HG03558 (cell line): ENCODE measurements around the gene MAP2K6.

Source experiments
- ATAC-seq: cut with Tn5 transposase; IDR thresholded peaks from one replicate; pipeline ENCODE4 v1.9.1; 2021; ENCODE audit warnings: moderate number of reproducible peaks; ENCODE audit not compliant: unreplicated experiment; ENCODE audit errors: extremely low read depth

MAP2K6 gene

DNA sequence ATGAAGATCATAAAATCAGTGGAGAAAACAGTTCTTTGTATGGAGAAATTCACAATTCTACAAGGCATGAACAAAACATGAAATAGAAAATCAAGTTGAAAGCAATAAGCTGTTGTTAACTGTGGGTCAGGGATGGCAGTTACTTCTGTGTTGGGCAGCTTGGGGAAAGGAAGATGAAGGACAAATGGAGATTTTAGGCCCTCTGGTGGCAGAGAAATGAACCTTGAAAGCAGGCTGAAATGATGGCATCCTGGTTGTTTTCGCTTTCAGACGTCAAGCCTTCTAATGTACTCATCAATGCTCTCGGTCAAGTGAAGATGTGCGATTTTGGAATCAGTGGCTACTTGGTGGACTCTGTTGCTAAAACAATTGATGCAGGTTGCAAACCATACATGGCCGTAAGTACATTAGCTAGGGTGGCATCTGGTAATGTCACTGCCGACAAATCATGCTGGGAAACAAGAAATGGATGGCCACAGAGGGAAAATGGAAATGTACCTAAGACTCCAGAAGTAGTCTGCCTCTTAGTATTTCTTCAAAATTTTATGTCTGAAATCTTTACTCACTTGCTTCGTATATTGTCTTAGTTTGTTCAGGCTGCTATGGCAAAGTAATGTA, 108.9 kb downstream of the MAP2K6 start:
- ATAC-seq, result no peak

DNA sequence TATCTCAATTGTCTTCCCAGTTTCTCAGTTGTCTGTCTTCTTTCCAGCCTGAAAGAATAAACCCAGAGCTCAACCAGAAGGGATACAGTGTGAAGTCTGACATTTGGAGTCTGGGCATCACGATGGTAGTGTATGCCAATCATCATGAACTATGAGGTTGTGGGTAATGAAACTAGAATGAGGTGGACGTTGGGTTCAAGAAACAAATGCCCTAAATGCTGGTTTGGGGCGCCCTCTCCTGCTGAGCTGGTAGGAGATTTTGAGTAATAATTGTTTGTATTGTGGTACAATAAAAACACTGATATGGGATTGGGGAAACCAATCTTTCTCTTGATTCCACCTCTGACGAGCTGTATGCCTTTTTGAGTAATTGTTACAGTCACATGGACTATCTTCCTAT, 110.4 kb downstream of the MAP2K6 start:
- ATAC-seq, result no peak

GRCh38 chr17:69525920-69526841, 111.7 kb downstream of the MAP2K6 start:
- ATAC-seq, result no peak

DNA sequence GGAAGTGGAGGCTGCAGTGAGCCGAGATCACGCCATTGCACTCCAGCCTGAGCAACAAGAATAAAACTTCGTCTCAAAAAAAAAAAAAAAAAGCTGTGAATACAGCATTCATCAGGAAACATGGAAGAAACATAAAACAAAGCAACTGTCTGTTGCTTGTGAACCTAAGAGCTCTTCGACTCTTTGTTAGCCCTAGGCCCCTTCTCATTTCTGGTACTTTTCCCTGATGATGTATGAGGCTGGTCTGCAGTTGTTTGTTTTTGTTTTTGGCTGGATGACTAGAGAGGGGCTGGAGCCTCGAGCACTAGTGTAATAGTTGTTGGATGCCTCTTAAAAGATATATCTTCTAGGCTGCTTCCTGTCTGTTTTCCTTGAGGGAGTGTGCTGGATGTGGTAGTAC, 113.5 kb downstream of the MAP2K6 start:
- ATAC-seq, result no peak

DNA sequence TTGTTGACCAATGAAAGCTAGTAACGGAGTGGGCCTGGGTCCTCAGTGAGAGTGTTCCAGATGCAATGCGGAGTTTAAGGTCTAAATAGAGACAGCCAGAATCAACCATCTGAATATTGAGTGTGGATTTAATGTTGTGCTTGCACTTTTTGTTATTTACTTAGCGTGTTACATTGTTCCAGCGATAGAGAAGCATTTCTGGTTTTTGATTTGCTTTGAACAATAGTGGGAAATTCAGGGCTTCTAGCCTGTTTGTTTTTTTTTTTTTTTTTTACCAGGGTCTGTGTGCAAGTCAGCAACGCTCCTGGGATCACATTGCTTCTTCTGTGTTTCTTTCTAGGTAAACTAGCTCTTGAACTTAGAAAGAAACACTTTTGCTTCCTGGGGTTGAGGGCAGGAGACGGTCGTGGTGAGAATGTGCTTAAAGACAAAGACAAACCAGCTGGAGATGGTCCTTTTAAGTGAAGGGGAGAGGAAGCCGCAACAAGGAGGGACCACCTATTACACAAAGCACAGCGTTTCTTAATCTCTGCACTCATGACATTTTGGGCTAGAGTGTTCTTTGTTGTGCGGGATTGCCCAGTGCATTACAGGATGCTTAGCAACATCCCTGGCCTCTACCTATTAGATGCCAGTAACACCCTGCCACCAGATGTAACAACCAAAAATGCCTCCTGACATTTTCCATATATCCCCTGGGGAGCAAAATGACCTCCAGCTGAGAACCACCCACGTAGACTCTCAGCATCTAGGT, 119.2 kb downstream of the MAP2K6 start:
- ATAC-seq, result no peak

DNA sequence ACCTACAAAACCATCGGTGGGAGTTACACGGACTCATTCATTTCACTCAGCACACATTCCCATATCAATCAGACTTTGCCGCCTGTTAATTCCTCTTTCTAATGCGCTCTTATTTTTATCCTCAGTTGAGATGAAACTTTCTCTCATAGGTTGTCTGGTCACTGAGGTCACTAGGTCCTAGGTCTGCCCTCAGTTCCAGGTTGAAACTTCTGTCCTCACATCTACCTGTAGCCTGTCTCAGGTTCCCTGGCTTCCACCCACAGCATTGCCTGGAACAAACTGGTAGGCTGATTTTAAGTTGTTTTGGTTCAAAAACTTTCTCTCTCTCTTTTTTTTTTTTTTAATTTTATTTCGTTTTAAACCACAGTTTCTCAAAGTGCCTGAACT, 119.7 kb downstream of the MAP2K6 start:
- no peak for ATAC-seq

- no peak for ATAC-seq
Observed at GRCh38 chr17:69535016-69535570, 120.6 kb downstream of the MAP2K6 start.

DNA sequence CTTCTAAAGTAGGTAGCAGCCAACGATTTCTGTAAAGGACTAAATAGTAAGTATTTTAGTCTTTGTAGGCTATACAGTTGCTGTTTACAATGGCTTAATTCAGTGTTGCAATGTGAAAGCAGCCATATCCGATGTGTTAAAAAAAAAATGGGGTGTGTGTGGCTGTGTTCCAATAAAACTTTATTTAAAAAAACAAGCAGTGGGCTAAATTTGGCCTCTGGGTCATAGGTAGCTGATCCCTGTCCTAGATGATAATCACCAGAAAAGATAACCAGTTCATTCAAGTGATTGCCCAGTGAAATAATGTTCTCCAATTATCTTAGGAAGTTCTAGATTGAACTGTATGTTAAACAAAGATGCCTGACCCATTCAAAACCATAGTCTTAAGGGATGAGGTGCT, 124.3 kb downstream of the MAP2K6 start:
- ATAC-seq, result no peak

DNA sequence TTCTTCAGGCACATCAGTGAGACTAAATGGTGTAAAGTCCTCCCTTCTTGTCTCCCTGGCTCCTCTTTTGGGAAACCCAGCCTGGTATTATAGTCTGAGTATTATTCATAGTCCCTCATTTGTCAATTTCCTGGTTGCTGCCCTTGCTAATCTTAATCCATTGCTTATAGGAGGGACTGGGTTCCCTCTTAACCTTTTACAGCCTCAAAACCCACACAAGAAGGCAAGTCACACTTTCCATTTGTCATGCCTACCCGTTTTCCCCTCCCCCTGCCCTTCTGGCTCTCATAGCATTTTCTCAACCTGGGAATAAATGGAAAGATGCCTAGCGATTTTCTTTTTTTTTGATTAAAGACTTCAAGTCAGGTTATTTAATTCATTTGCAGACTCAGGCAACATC, 124.8 kb downstream of the MAP2K6 start:
- no peak for ATAC-seq

DNA sequence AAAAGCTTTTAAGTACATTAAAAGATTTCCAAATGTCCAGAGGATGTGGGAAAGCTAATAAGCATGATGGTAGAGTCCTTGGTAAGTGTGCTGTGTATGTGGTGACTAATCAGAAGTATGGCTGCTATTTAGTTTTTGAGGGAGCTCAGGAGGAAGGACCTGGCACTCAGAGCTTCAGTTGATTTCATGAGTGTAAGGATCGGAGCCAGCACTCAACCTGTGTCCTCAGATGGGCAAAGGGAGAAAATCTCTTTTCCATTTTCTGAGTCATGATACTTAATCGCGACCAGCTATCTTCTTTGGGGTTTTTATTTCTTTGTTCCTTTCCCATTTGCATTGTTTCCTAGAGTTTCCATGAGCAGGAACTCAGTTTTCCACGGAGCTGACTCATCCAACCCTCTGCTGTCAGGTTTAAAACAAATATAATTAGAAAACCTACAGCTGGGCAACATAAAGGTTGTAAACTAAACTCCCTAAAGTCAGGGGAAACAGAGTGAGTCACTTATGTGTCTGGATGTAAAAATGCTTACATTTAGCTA, 125.4 kb downstream of the MAP2K6 start:
- no peak for ATAC-seq

DNA sequence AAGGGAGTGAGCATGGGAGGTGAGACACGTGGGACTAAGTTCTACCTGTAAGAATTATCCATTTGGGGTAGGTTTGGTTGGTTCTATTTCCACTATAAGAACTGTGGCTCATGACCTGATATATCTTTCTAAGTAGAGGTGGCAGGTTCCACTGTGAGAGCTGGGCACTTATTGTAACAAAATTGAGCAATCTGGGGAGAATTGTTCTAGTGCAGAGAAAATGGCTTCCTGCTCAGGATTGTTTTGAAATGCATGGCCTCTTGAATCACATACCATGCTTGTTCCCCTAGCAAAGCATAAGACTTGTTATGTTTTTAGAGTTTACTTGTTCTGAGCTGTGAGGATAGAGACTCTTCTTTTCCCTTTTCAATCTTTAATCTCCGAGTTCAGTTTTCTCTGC, 125.9 kb downstream of the MAP2K6 start:
- ATAC-seq, result no peak

DNA sequence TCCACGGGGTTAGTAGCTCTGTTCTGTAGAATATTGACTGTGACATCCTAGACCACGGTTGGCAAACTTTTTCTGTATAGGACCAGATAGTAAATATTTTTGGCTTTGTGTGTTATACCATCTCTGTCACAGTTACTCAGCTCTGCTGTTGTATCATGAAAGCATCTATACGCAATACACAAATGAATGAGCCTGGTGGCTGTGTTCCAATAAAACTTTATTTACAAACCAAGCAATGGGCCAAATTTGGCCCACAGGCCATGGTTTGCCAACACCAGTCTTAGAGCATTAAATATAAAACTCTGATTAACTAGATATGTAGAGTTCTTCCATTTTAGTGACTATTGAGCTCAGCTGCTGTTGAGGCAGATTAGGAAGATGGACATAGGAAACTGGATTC, 132.7 kb downstream of the MAP2K6 start:
- no peak for ATAC-seq

GRCh38 chr17:69547947-69548346, 133.4 kb downstream of the MAP2K6 start:
- ATAC-seq, result no peak

DNA sequence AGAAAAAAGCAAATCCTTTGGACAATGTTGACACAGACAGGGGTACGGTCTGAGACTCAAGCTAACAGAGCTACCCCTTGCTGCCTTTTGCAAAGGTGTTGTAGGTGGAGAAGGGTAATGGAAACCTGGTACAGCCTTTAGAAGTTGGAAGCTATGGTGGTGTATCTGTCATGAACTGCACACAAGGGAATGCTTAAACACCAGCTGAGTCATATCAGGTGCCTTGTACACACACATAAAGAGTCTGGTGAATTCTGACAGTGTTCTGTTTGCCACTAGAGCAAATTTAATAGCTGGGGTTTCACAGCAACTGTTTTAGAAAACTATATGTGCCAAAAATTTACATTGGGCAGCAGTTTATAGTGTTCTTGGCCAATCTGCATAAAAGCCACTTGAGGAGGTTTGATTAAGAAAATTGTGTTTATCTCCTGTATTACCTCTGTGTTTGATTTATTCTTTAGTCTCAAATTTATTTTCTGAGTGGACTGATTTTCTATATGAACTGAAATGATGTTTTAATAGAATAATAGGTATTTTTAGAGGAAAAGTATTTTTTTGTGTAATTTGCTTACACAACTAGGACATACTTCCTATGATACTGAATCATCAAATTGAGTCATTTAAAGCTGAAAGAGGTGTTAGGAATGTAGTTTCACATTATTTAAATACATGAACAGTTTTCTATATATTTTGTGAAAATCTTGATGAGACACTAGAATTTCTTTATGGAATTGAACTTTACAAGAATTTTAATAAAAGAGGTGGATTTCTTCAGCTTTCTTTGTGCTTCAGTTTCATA, 136.9 kb downstream of the MAP2K6 start:
- ATAC-seq, result no peak

DNA sequence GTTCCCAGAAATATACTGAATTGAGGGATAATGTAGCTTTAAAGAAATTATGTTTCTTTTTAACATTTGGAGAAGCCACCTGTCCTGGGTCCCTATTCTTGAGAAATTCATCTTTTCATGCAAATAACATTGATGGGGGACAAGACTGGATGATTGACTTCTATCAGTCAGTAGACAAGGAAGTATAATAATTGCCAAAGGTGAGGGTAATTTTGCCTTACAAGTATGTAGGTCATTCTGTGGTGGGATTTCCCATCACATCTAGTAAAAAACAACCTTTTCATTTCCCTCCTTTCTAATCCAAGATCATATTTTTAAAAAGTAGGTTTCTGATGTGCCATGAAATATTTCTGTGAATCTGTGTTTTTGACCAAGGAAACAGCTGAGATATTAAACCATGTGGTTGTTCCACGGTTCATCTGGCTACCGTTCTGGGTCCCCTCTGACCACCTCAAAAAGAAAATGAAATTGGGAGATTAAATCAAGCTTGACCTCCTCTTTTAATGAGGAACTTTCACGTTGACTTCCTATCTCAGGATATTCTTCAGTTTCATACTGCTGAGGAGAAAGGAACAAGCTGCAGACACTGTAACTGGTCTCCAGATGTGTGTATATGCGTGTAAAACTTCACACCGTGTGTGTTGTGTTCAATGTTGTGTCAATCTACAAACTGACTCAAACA, 138.6 kb downstream of the MAP2K6 start:
- no peak for ATAC-seq

DNA sequence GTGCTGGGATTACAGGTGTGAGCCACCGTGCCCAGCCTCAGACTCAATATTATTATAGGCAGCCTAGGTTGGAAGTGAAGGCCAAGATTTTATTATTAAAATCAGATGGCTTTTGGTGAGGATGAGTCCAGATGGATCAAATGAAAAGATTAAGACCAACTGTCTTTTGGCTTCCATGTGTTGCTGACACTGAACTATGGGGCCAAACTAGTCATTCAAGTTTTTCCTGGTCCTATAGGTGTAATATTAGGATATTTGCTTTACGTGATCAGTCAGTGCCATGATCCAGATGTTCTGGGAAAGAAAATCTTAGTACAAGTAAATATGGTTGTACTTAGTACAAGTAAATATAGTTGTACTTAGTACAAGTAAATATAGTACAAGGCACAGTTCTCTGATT, 140.6 kb downstream of the MAP2K6 start:
- no peak for ATAC-seq

- no peak for ATAC-seq
Observed at GRCh38 chr17:69557339-69557738, 142.8 kb downstream of the MAP2K6 start.

GRCh38 chr17:69558796-69559195, 144.3 kb downstream of the MAP2K6 start:
- no peak for ATAC-seq

- ATAC-seq, result no peak
Observed at GRCh38 chr17:69560987-69561441, 146.5 kb downstream of the MAP2K6 start.
